HEK293 (cell line): ENCODE measurements around the gene ASRGL1.

ENCODE experiments used
- CTCF ChIA-PET: fragments of 350-600 bp; formaldehyde crosslinking; extraction: SDS; loops from one replicate; lab custom pipeline; 2021; ENCODE audit warnings: antibody characterized with exemption; lab: Yijun Ruan, JAX
- POLR2A ChIA-PET: fragments of 300-600 bp; formaldehyde crosslinking; extraction: SDS; loops from one replicate; lab custom pipeline; 2020; ENCODE audit warnings: antibody characterized with exemption, inconsistent platforms; lab: Yijun Ruan, JAX
- H3K27ac ChIP-seq: fragments of 200-500 bp; sonication (Bioruptor generic); 2 replicates; pipeline ENCODE4 v1.5.1; 2014; ENCODE audit warnings: low read depth, low read length, control low read depth, inconsistent platforms; ENCODE audit errors: extremely low read depth
- H3K36me3 ChIP-seq, 2 experiments: fragments of 200-500 bp in 1 of 2; sonication (Bioruptor generic) in 1 of 2; 1 replicate in 1 of 2; 2 replicates in 1 of 2; pipeline ENCODE4 v1.5.1; 2014 to 2017; ENCODE audit warnings: inconsistent platforms in 2 of 2, low read length in 2 of 2; ENCODE audit not compliant: control insufficient read depth in 2 of 2, insufficient read depth in 1 of 2
- H3K4me1 ChIP-seq: fragments of 200-500 bp; sonication (Bioruptor generic); 2 replicates; pipeline ENCODE4 v1.5.1; 2014; ENCODE audit warnings: mild to moderate bottlenecking, low read length, inconsistent platforms; ENCODE audit not compliant: control insufficient read depth, insufficient read depth
- H3K4me3 ChIP-seq: 2 replicates; pipeline ENCODE4 v1.5.1; 2011; ENCODE audit warnings: low read depth, mild to moderate bottlenecking, control low read depth, low read length, moderate library complexity
- H3K9me3 ChIP-seq: fragments of 200-500 bp; sonication (Bioruptor generic); 2 replicates; pipeline ENCODE4 v1.5.1; 2014; ENCODE audit warnings: low read depth, low read length, inconsistent platforms; ENCODE audit not compliant: control insufficient read depth, insufficient read depth
- HIC1 ChIP-seq: fragments of 450-650 bp; formaldehyde crosslinking; IDR thresholded peaks from 2 replicates; pipeline ENCODE4 v1.5.1; 2016; ENCODE audit warnings: missing biosample characterization, missing genetic modification characterization
- YY1 ChIP-seq: fragments of 450-650 bp; formaldehyde crosslinking; IDR thresholded peaks from 2 replicates; pipeline ENCODE4 v1.5.1; 2018; ENCODE audit warnings: missing biosample characterization, missing genetic modification characterization
- ZBTB10 ChIP-seq: fragments of 450-650 bp; formaldehyde crosslinking; IDR thresholded peaks from 2 replicates; pipeline ENCODE4 v1.5.1; 2016; ENCODE audit warnings: missing biosample characterization, missing genetic modification characterization
- ZNF148 ChIP-seq: fragments of 450-650 bp; formaldehyde crosslinking; IDR thresholded peaks from 2 replicates; pipeline ENCODE4 v1.5.0; 2017; ENCODE audit warnings: missing biosample characterization, missing genetic modification characterization, borderline replicate concordance
- ZNF175 ChIP-seq: fragments of 450-650 bp; formaldehyde crosslinking; IDR thresholded peaks from 2 replicates; pipeline ENCODE4 v1.5.1; 2016; ENCODE audit warnings: missing biosample characterization, missing genetic modification characterization
- ZNF26 ChIP-seq: fragments of 450-650 bp; formaldehyde crosslinking; IDR thresholded peaks from 2 replicates; pipeline ENCODE4 v1.5.1; 2016; ENCODE audit warnings: missing biosample characterization, missing genetic modification characterization
- ZNF324 ChIP-seq: fragments of 450-650 bp; formaldehyde crosslinking; IDR thresholded peaks from 2 replicates; pipeline ENCODE4 v1.5.1; 2016; ENCODE audit warnings: missing biosample characterization, missing genetic modification characterization
- ZNF433 ChIP-seq: fragments of 450-650 bp; formaldehyde crosslinking; IDR thresholded peaks from 2 replicates; pipeline ENCODE4 v1.5.1; 2016; ENCODE audit warnings: missing biosample characterization, missing genetic modification characterization, low read depth
- ZNF510 ChIP-seq: fragments of 450-650 bp; formaldehyde crosslinking; IDR thresholded peaks from 2 replicates; pipeline ENCODE4 v1.5.1; 2018; ENCODE audit warnings: mild to moderate bottlenecking, missing genetic modification characterization, missing biosample characterization; ENCODE audit not compliant: insufficient replicate concordance
- ZNF660 ChIP-seq: fragments of 450-650 bp; IDR thresholded peaks from 2 replicates; pipeline ENCODE4 v1.5.1; 2018; ENCODE audit warnings: missing biosample characterization, mild to moderate bottlenecking, missing genetic modification characterization
- ZNF768 ChIP-seq: fragments of 450-650 bp; formaldehyde crosslinking; IDR thresholded peaks from 2 replicates; pipeline ENCODE4 v1.5.1; 2018; ENCODE audit warnings: missing biosample characterization, mild to moderate bottlenecking, missing genetic modification characterization
- ZNF830 ChIP-seq: fragments of 450-650 bp; IDR thresholded peaks from 2 replicates; pipeline ENCODE4 v1.5.0; 2018; ENCODE audit warnings: missing biosample characterization, missing genetic modification characterization, low read depth, mild to moderate bottlenecking, moderate library complexity
- TF ChIP-seq, protein P1 (sequence below): fragments of 450-650 bp; formaldehyde crosslinking; IDR thresholded peaks from 2 replicates; pipeline ENCODE4 v1.5.1; 2016; ENCODE audit warnings: missing biosample characterization, missing genetic modification characterization
- TF ChIP-seq, protein P2 (sequence below): fragments of 450-650 bp; formaldehyde crosslinking; IDR thresholded peaks from 2 replicates; pipeline ENCODE4 v1.5.1; 2016; ENCODE audit warnings: missing biosample characterization, missing genetic modification characterization, borderline replicate concordance
- TF ChIP-seq, protein P3 (sequence below): fragments of 450-650 bp; formaldehyde crosslinking; IDR thresholded peaks from 2 replicates; pipeline ENCODE4 v1.5.1; 2016; ENCODE audit warnings: missing biosample characterization, missing genetic modification characterization
- TF ChIP-seq, protein P4 (sequence below): fragments of 450-650 bp; formaldehyde crosslinking; IDR thresholded peaks from 2 replicates; pipeline ENCODE4 v1.5.1; 2016; ENCODE audit warnings: missing biosample characterization, missing genetic modification characterization

Gene ASRGL1

DNA sequence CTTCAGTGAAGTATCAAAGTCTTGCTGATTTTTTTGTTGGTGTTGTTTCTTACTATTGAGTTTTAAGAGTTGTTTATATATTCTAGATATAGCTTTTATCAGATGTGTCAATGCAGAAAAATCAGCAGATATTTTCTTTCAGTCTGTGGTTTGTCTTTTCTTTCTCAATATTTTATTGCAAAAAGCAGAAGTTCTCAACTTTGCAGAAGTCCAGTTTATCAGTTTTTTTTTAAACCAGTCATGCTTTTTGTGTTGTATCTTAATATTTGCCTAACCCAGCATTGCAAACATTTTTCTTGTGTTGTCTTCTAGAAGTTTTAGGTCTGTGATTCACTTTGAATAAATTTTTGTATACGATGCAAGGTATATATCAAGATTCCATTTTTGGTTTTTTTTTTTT, 7.0 kb downstream of the ASRGL1 start (continued):
- TF ChIP-seq ZNF148 (tag by site-specific recombination): no peak
- no peak for TF ChIP-seq HIC1 (tag by site-specific recombination)
- TF ChIP-seq ZBTB10 (tag by site-specific recombination): no peak
- TF ChIP-seq, protein P1, sequence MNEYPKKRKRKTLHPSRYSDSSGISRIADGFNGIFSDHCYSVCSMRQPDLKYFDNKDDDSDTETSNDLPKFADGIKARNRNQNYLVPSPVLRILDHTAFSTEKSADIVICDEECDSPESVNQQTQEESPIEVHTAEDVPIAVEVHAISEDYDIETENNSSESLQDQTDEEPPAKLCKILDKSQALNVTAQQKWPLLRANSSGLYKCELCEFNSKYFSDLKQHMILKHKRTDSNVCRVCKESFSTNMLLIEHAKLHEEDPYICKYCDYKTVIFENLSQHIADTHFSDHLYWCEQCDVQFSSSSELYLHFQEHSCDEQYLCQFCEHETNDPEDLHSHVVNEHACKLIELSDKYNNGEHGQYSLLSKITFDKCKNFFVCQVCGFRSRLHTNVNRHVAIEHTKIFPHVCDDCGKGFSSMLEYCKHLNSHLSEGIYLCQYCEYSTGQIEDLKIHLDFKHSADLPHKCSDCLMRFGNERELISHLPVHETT (tag by site-specific recombination): no peak
- TF ChIP-seq ZNF175 (tag by site-specific recombination): no peak
- TF ChIP-seq YY1 (tag by site-specific recombination): no peak
- TF ChIP-seq, protein P2, sequence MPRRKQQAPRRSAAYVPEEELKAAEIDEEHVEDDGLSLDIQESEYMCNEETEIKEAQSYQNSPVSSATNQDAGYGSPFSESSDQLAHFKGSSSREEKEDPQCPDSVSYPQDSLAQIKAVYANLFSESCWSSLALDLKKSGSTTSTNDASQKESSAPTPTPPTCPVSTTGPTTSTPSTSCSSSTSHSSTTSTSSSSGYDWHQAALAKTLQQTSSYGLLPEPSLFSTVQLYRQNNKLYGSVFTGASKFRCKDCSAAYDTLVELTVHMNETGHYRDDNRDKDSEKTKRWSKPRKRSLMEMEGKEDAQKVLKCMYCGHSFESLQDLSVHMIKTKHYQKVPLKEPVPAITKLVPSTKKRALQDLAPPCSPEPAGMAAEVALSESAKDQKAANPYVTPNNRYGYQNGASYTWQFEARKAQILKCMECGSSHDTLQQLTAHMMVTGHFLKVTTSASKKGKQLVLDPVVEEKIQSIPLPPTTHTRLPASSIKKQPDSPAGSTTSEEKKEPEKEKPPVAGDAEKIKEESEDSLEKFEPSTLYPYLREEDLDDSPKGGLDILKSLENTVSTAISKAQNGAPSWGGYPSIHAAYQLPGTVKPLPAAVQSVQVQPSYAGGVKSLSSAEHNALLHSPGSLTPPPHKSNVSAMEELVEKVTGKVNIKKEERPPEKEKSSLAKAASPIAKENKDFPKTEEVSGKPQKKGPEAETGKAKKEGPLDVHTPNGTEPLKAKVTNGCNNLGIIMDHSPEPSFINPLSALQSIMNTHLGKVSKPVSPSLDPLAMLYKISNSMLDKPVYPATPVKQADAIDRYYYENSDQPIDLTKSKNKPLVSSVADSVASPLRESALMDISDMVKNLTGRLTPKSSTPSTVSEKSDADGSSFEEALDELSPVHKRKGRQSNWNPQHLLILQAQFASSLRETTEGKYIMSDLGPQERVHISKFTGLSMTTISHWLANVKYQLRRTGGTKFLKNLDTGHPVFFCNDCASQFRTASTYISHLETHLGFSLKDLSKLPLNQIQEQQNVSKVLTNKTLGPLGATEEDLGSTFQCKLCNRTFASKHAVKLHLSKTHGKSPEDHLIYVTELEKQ (tag by site-specific recombination): no peak
- no peak for TF ChIP-seq ZNF660 (tag by site-specific recombination)
- TF ChIP-seq, all 188 proteins: peak for 0

GRCh38 chr11:62345861-62346260, 8.6 kb downstream of the ASRGL1 start:
- no peak overlapping the region for H3K27ac ChIP-seq
- ChIA-PET CTCF (interaction anchor here (1.3 kb wide), 1 partner anchor 32 kb away, joined by 4 read pairs; no protein-coding TSS in a partner anchor), POLR2A (no interaction called here)
- H3K9me3 ChIP-seq: no peaks in the 10 kb centered on the region
- no peak overlapping the region for H3K4me3 ChIP-seq
- peaks cover 0 to 15% of the 10 kb centered on the region in 2 experiments; a peak in 2 of 3 replicates for H3K36me3 ChIP-seq
- peaks cover 1% of the 10 kb centered on the region; the same call in 1 of the 2 replicates for H3K4me1 ChIP-seq
- no peak for TF ChIP-seq ZNF324 (tag by site-specific recombination)
- TF ChIP-seq ZNF175 (tag by site-specific recombination): no peak
- no peak for TF ChIP-seq ZNF26
- TF ChIP-seq ZNF830: no peak
- no peak for TF ChIP-seq ZNF768 (tag by site-specific recombination)
- TF ChIP-seq, protein P3, sequence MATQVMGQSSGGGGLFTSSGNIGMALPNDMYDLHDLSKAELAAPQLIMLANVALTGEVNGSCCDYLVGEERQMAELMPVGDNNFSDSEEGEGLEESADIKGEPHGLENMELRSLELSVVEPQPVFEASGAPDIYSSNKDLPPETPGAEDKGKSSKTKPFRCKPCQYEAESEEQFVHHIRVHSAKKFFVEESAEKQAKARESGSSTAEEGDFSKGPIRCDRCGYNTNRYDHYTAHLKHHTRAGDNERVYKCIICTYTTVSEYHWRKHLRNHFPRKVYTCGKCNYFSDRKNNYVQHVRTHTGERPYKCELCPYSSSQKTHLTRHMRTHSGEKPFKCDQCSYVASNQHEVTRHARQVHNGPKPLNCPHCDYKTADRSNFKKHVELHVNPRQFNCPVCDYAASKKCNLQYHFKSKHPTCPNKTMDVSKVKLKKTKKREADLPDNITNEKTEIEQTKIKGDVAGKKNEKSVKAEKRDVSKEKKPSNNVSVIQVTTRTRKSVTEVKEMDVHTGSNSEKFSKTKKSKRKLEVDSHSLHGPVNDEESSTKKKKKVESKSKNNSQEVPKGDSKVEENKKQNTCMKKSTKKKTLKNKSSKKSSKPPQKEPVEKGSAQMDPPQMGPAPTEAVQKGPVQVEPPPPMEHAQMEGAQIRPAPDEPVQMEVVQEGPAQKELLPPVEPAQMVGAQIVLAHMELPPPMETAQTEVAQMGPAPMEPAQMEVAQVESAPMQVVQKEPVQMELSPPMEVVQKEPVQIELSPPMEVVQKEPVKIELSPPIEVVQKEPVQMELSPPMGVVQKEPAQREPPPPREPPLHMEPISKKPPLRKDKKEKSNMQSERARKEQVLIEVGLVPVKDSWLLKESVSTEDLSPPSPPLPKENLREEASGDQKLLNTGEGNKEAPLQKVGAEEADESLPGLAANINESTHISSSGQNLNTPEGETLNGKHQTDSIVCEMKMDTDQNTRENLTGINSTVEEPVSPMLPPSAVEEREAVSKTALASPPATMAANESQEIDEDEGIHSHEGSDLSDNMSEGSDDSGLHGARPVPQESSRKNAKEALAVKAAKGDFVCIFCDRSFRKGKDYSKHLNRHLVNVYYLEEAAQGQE (tag by site-specific recombination): no peak
- TF ChIP-seq ZNF433 (tag by site-specific recombination): no peak
- no peak for TF ChIP-seq ZNF510 (tag by site-specific recombination)
- TF ChIP-seq, protein P4, sequence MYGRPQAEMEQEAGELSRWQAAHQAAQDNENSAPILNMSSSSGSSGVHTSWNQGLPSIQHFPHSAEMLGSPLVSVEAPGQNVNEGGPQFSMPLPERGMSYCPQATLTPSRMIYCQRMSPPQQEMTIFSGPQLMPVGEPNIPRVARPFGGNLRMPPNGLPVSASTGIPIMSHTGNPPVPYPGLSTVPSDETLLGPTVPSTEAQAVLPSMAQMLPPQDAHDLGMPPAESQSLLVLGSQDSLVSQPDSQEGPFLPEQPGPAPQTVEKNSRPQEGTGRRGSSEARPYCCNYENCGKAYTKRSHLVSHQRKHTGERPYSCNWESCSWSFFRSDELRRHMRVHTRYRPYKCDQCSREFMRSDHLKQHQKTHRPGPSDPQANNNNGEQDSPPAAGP (tag by site-specific recombination): no peak
